HEK293 (cell line): ENCODE results near the gene STK40.

Experiments
- CTCF ChIA-PET: fragments of 350-600 bp; formaldehyde crosslinking; extraction: SDS; loops from one replicate; lab custom pipeline; 2021; ENCODE audit warnings: antibody characterized with exemption; lab: Yijun Ruan, JAX
- POLR2A ChIA-PET: fragments of 300-600 bp; formaldehyde crosslinking; extraction: SDS; loops from one replicate; lab custom pipeline; 2020; ENCODE audit warnings: antibody characterized with exemption, inconsistent platforms; lab: Yijun Ruan, JAX
- H3K27ac ChIP-seq: fragments of 200-500 bp; sonication (Bioruptor generic); 2 replicates; pipeline ENCODE4 v1.5.1; 2014; ENCODE audit warnings: low read depth, low read length, control low read depth, inconsistent platforms; ENCODE audit errors: extremely low read depth
- H3K36me3 ChIP-seq, 2 experiments: fragments of 200-500 bp in 1 of 2; sonication (Bioruptor generic) in 1 of 2; 1 replicate in 1 of 2; 2 replicates in 1 of 2; pipeline ENCODE4 v1.5.1; 2014 to 2017; ENCODE audit warnings: inconsistent platforms in 2 of 2, low read length in 2 of 2; ENCODE audit not compliant: control insufficient read depth in 2 of 2, insufficient read depth in 1 of 2
- H3K4me1 ChIP-seq: fragments of 200-500 bp; sonication (Bioruptor generic); 2 replicates; pipeline ENCODE4 v1.5.1; 2014; ENCODE audit warnings: mild to moderate bottlenecking, low read length, inconsistent platforms; ENCODE audit not compliant: control insufficient read depth, insufficient read depth
- H3K4me3 ChIP-seq: 2 replicates; pipeline ENCODE4 v1.5.1; 2011; ENCODE audit warnings: low read depth, mild to moderate bottlenecking, control low read depth, low read length, moderate library complexity
- H3K9me3 ChIP-seq: fragments of 200-500 bp; sonication (Bioruptor generic); 2 replicates; pipeline ENCODE4 v1.5.1; 2014; ENCODE audit warnings: low read depth, low read length, inconsistent platforms; ENCODE audit not compliant: control insufficient read depth, insufficient read depth
- AEBP2 ChIP-seq: fragments of 450-650 bp; formaldehyde crosslinking; IDR thresholded peaks from 2 replicates; pipeline ENCODE4 v1.5.1; 2016; ENCODE audit warnings: missing biosample characterization, missing genetic modification characterization, borderline replicate concordance
- ATF2 ChIP-seq: fragments of 450-650 bp; formaldehyde crosslinking; IDR thresholded peaks from 2 replicates; pipeline ENCODE4 v1.5.1; 2016; ENCODE audit warnings: missing biosample characterization, missing genetic modification characterization, low read depth
- CTCF ChIP-seq: fragments of 450-650 bp; formaldehyde crosslinking; IDR thresholded peaks from 2 replicates; pipeline ENCODE4 v1.5.1; 2016; ENCODE audit warnings: missing biosample characterization, missing genetic modification characterization
- MYNN ChIP-seq: fragments of 450-650 bp; formaldehyde crosslinking; IDR thresholded peaks from 2 replicates; pipeline ENCODE4 v1.5.1; 2016; ENCODE audit warnings: missing biosample characterization, missing genetic modification characterization, borderline replicate concordance
- ZBTB26 ChIP-seq: fragments of 450-650 bp; formaldehyde crosslinking; optimal IDR thresholded peaks from 2 replicates; pipeline ENCODE3; 2016; ENCODE audit warnings: missing biosample characterization, mild to moderate bottlenecking, missing genetic modification characterization
- ZEB2 ChIP-seq: fragments of 450-650 bp; formaldehyde crosslinking; IDR thresholded peaks from 2 replicates; pipeline ENCODE4 v1.5.1; 2016; ENCODE audit warnings: missing biosample characterization, missing genetic modification characterization
- ZIC2 ChIP-seq: fragments of 450-650 bp; formaldehyde crosslinking; IDR thresholded peaks from 2 replicates; pipeline ENCODE4 v1.5.1; 2016; ENCODE audit warnings: missing biosample characterization, missing genetic modification characterization
- ZNF121 ChIP-seq: fragments of 450-650 bp; formaldehyde crosslinking; IDR thresholded peaks from 2 replicates; pipeline ENCODE4 v1.5.1; 2016; ENCODE audit warnings: missing biosample characterization, missing genetic modification characterization
- ZNF133 ChIP-seq: fragments of 450-650 bp; formaldehyde crosslinking; IDR thresholded peaks from 2 replicates; pipeline ENCODE4 v1.5.1; 2016; ENCODE audit warnings: missing biosample characterization, missing genetic modification characterization
- ZNF24 ChIP-seq: fragments of 450-650 bp; formaldehyde crosslinking; IDR thresholded peaks from 2 replicates; pipeline ENCODE4 v1.5.1; 2016; ENCODE audit warnings: missing biosample characterization, missing genetic modification characterization
- ZNF362 ChIP-seq: fragments of 450-650 bp; formaldehyde crosslinking; IDR thresholded peaks from 2 replicates; pipeline ENCODE4 v1.5.1; 2016; ENCODE audit warnings: missing biosample characterization, missing genetic modification characterization
- ZNF366 ChIP-seq: fragments of 450-650 bp; formaldehyde crosslinking; conservative IDR thresholded peaks from 2 replicates; pipeline ENCODE4 v1.5.1; 2016; ENCODE audit warnings: missing biosample characterization, missing genetic modification characterization
- ZNF416 ChIP-seq: fragments of 450-650 bp; formaldehyde crosslinking; IDR thresholded peaks from 2 replicates; pipeline ENCODE4 v1.5.1; 2016; ENCODE audit warnings: missing biosample characterization, missing genetic modification characterization
- ZNF48 ChIP-seq: fragments of 450-650 bp; formaldehyde crosslinking; IDR thresholded peaks from 2 replicates; pipeline ENCODE4 v1.5.1; 2016; ENCODE audit warnings: missing biosample characterization, missing genetic modification characterization
- ZNF514 ChIP-seq: fragments of 450-650 bp; formaldehyde crosslinking; IDR thresholded peaks from 2 replicates; pipeline ENCODE4 v1.5.1; 2016; ENCODE audit warnings: missing biosample characterization, missing genetic modification characterization
- ZNF768 ChIP-seq: fragments of 450-650 bp; formaldehyde crosslinking; IDR thresholded peaks from 2 replicates; pipeline ENCODE4 v1.5.1; 2018; ENCODE audit warnings: missing biosample characterization, mild to moderate bottlenecking, missing genetic modification characterization

STK40 gene

GRCh38 chr1:36339215-36339614 lies 46.5 kb downstream of the STK40 start:
- TF ChIP-seq ZNF768 (tag by site-specific recombination) (no peak), ZIC2 (tag by site-specific recombination) (peak; percentile 48; the same call in 1 of the 2 replicates), CTCF (tag by site-specific recombination) (no peak)
- TF ChIP-seq, all 188 proteins: peak for 1
- no peak overlapping the region for H3K27ac ChIP-seq
- H3K9me3 ChIP-seq, result no peaks in the 10 kb centered on the region
- H3K4me1 ChIP-seq, result no peaks in the 10 kb centered on the region
- peaks cover 0 to 34% of the 10 kb centered on the region in 2 experiments; a peak in 1 of 3 replicates for H3K36me3 ChIP-seq
- H3K4me3 ChIP-seq, result no peak overlapping the region
- CTCF ChIA-PET, result no interaction called here
- POLR2A ChIA-PET, result no interaction called here

- Histone ChIP-seq H3K36me3 (peaks cover 0 to 20% of the 10 kb centered on the region in 2 experiments; a peak in 1 of 3 replicates), H3K27ac (no peak overlapping the region), H3K9me3 (no peaks in the 10 kb centered on the region), H3K4me3 (no peak overlapping the region), H3K4me1 (no peaks in the 10 kb centered on the region)
- ChIA-PET POLR2A (no interaction called here), CTCF (no interaction called here)
- TF ChIP-seq ATF2 (tag by site-specific recombination) (no peak), ZNF366 (tag by site-specific recombination) (no peak; the same call in 1 of the 2 replicates), ZBTB26 (tag by site-specific recombination) (no peak), ZNF514 (tag by site-specific recombination) (no peak), ZNF121 (tag by site-specific recombination) (no peak), MYNN (no peak), ZEB2 (tag by site-specific recombination) (no peak), ZNF362 (no peak), ZNF24 (no peak), ZNF133 (no peak), ZNF48 (tag by site-specific recombination) (no peak)
Observed at GRCh38 chr1:36337830-36338229, 47.9 kb downstream of the STK40 start.

- ChIA-PET CTCF (no interaction called here), POLR2A (no interaction called here)
- Histone ChIP-seq H3K4me1 (no peaks in the 10 kb centered on the region), H3K27ac (no peak overlapping the region), H3K9me3 (no peaks in the 10 kb centered on the region), H3K4me3 (no peak overlapping the region), H3K36me3 (no peaks in the 10 kb centered on the region)
- TF ChIP-seq ZNF362, result no peak
- TF ChIP-seq ZNF416, result no peak
- no peak for TF ChIP-seq AEBP2 (tag by site-specific recombination)
Observed at GRCh38 chr1:36330940-36331339, 54.8 kb downstream of the STK40 start.
